Pancreas (tissue), 10 donors: ENCODE results near the gene KCTD18. TPM values are rescaled to one million over a fixed set of nuclear protein-coding genes. Genes with fewer than 3 reads are reported as not detected.

Source experiments
- ATAC-seq, 4 donors: fragments of 200-7000 bp; cut with Tn5 transposase; one replicate each; pipeline versions ENCODE4 v1.8.0 to v1.9.1; 2020; ENCODE audit warnings: mild to moderate bottlenecking in 4 of 4, moderate library complexity in 4 of 4
- DNase-seq, 6 donors: peaks; one replicate each; pipeline ENCODE4 v3.0.0-alpha.2; 2020
- FAIRE-seq: peaks from 2 replicates; lab custom pipeline; 2012; peaks lifted over from hg19 to GRCh38; lab: Jason Lieb, UNC
- H3K27ac ChIP-seq, 4 donors: fragments of 200-600 bp; sonication (generic); 1 replicate in 3 of 4; 2 replicates in 1 of 4; pipeline versions ENCODE4 v1.5.0 to v1.8.0; 2020
- H3K27me3 ChIP-seq, 4 donors: fragments of 200-600 bp; one replicate each; pipeline ENCODE4 v1.8.0; 2021
- H3K36me3 ChIP-seq, 3 donors: fragments of 200-600 bp; sonication (generic) in 1 of 3; one replicate each; pipeline versions ENCODE4 v1.5.0 to v1.8.0; 2020 to 2021
- H3K4me1 ChIP-seq, 3 donors: fragments of 200-600 bp; one replicate each; pipeline ENCODE4 v1.8.0; 2021
- H3K4me3 ChIP-seq, 4 donors: fragments of 200-600 bp; sonication (generic) in 2 of 4; one replicate each; pipeline versions ENCODE4 v1.5.0 to v1.8.0; 2020 to 2021
- H3K9me3 ChIP-seq, 4 donors: fragments of 200-600 bp; one replicate each; pipeline ENCODE4 v1.8.0; 2021
- WGBS, 2 donors: extraction: QIAGEN DNeasy Blood & Tissue Kit; methylation state at CpG; one replicate each; pipeline ENCODE4 v1.1.7; 2013; 5-methylcytosine and 5-hydroxymethylcytosine counted together
- intact Hi-C, 3 donors: fragments of 100-400 bp; cut with DNase I; formaldehyde crosslinking; loops; one replicate each; pipeline versions ENCODE4 v1.11.1 to v1.14.2; 2022
- polyA plus RNA-seq, 2 donors: library from polyadenylated mRNA; stranded (reverse); fragments of 200-250 nt; gene quantifications; one replicate each; pipeline ENCODE4 v1.2.3, GENCODE V29; 2013
- total RNA-seq, 6 donors: library from RNA; stranded (reverse); fragmentation: NEBNext Ultra II Directional in 4 of 6; extraction: Animal tissue kit (Norgen Biotek cat#: 25700) in 4 of 6; gene quantifications; one replicate each; pipeline versions ENCODE4 v1.2.1 to v1.2.4, GENCODE V29; 2021 to 2023
- TF ChIP-seq, protein P1 (sequence below), 4 donors: fragments of 200-600 bp; sonication (generic) in 3 of 4; IDR thresholded peaks; one replicate each; pipeline versions ENCODE4 v1.5.0 to v1.8.0; 2021; ENCODE audit warnings: antibody characterized with exemption in 4 of 4
- donor health status: healthy with polysubstance abuse.
- donor health status: DM: no; HTN: no; CAD: no; lungs with moderate emphysema.
- donor health status: DM: no; HTN: no; CAD: no.
- donor health status: control.
- donor health status: control.
- donor health status: Bipolar disorder and iron deficiency.
- donor health status: DM: yes; HTN: yes; CAD: no.
- donor health status: DM: no; HTN: no; CAD: no.
- donor health status: DM: no; HTN: no; CAD: no.
- donor health status: DM: yes; HTN: yes; CAD: no.

The KCTD18 gene
- total and polyA plus RNA-seq, 8 donors = 5.0 to 13.5 (median 9.7) TPM

DNA sequence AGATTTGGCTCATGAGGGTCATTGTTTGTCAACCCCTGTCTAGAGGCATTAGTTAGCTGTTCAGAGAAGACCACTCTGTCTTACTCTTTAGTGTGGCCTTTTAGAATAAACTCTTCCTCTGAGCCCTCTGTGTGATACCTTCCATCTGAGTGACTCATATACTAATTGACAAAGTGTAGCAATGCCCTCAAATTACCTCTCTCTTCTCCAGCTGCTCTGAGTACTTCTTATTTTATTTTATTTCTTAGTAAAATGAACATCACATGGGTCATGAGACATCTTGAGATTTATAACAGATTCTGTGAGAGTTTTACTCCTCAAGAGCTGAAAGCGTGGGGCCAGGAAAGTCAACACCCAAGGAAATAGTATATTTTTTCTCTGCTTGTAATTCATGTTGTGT lies 67.4 kb downstream of the KCTD18 start:
- Histone ChIP-seq H3K4me3 (no peak overlapping the region), H3K4me1 (no peaks in the 10 kb centered on the region), H3K27me3 (no peaks in the 10 kb centered on the region), H3K36me3 (no peaks in the 10 kb centered on the region), H3K27ac (no peak overlapping the region), H3K9me3 (no peaks in the 10 kb centered on the region)
- intact Hi-C loops = no loop called here
- no peak for FAIRE-seq
- no peak for DNase-seq
- ATAC-seq = no peak
- 92 to 98% methylated on average over 1 of the region's 1 CpG for WGBS, 2 donors
- TF ChIP-seq, protein P1, sequence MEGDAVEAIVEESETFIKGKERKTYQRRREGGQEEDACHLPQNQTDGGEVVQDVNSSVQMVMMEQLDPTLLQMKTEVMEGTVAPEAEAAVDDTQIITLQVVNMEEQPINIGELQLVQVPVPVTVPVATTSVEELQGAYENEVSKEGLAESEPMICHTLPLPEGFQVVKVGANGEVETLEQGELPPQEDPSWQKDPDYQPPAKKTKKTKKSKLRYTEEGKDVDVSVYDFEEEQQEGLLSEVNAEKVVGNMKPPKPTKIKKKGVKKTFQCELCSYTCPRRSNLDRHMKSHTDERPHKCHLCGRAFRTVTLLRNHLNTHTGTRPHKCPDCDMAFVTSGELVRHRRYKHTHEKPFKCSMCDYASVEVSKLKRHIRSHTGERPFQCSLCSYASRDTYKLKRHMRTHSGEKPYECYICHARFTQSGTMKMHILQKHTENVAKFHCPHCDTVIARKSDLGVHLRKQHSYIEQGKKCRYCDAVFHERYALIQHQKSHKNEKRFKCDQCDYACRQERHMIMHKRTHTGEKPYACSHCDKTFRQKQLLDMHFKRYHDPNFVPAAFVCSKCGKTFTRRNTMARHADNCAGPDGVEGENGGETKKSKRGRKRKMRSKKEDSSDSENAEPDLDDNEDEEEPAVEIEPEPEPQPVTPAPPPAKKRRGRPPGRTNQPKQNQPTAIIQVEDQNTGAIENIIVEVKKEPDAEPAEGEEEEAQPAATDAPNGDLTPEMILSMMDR (IDR thresholded peaks at IDR 0.05) = no peak

DNA sequence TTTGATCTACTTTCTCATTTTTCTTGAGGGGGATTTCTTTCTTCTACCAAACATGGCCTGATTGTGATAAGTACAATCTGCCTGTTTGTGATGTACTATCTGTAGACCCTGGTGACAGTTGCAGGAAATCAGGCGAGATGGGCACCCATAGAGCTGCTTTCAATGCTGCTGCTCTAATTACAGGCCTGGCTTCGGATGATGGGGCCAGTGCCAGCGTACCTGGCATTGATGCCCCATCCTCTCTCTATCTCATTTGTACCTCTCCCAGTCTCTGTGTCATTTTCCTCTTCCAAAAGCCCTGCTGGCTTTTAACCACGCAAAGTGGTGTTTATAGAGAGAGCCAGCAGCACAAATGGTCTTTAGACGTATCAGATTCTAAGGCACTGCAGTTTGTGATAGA lies 69.9 kb downstream of the KCTD18 start:
- Histone ChIP-seq H3K4me3 (no peak overlapping the region), H3K27ac (no peak overlapping the region), H3K27me3 (no peaks in the 10 kb centered on the region), H3K36me3 (no peaks in the 10 kb centered on the region), H3K9me3 (no peaks in the 10 kb centered on the region), H3K4me1 (no peaks in the 10 kb centered on the region)
- WGBS, 2 donors = 95 to 99% methylated on average over 5 of the region's 5 CpGs
- intact Hi-C loops = no loop called here
- DNase-seq (no peak), ATAC-seq (no peak), FAIRE-seq (no peak)
- TF ChIP-seq, protein P1 (IDR thresholded peaks at IDR 0.05) = no peak

Other genes starting within 250 kb of the KCTD18 start
- 10 to 100 TPM; 28.8 to 87.0 (median 40.8) TPM for gene SPATS2L, start 203.4 kb downstream of the KCTD18 start, total RNA-seq
- 10 to 100 TPM; 29.0 to 53.8 TPM for gene SPATS2L, start 203.4 kb downstream of the KCTD18 start, polyA plus RNA-seq
- under 1 TPM; 0.38 to 0.83 (median 0.65) TPM for gene SGO2, start 16.1 kb upstream of the KCTD18 start, total RNA-seq
- gene SGO2, start 16.1 kb upstream of the KCTD18 start, polyA plus RNA-seq = under 1 TPM; 0.27 to 0.49 TPM
- gene AOX1, start 75.9 kb upstream of the KCTD18 start, total RNA-seq = 100 to 1,000 TPM in 5 of 6 donors, 10 to 100 TPM in 1; 94.6 to 181 (median 136) TPM
- 10 to 100 TPM; 17.8 to 29.2 TPM for gene AOX1, start 75.9 kb upstream of the KCTD18 start, polyA plus RNA-seq